WERI-Rb-1 (cell line): ENCODE measurements around the gene S100A1.
"Not testable (repeated sequence)": the region's sequence is repeated elsewhere in the genome, so short reads cannot be mapped to it uniquely, and the experiment has no call there.

ENCODE experiments used
- DNase-seq: peaks from one replicate; pipeline ENCODE4 v3.0.0-alpha.2; 2020
- H3K27ac ChIP-seq: fragments of 250-450 bp; sonication (Bioruptor Pico); 2 replicates; pipeline ENCODE4 v1.5.1; 2020; ENCODE audit warnings: mild to moderate bottlenecking, moderate library complexity
- H3K27me3 ChIP-seq: fragments of 250-450 bp; sonication (Bioruptor Pico); 2 replicates; pipeline ENCODE4 v1.5.1; 2021; ENCODE audit warnings: mild to moderate bottlenecking, low read depth, moderate library complexity; ENCODE audit not compliant: insufficient read depth, severe bottlenecking
- H3K36me3 ChIP-seq: fragments of 250-450 bp; sonication (Bioruptor Pico); 2 replicates; pipeline ENCODE4 v1.5.1; 2020; ENCODE audit warnings: mild to moderate bottlenecking, moderate library complexity
- H3K4me3 ChIP-seq: 2 replicates; pipeline ENCODE4 v1.5.1; 2011; ENCODE audit warnings: low read depth, mild to moderate bottlenecking, control low read depth, low read length
- H3K9me3 ChIP-seq: fragments of 250-450 bp; sonication (Bioruptor Pico); 2 replicates; pipeline ENCODE4 v1.5.1; 2021; ENCODE audit warnings: mild to moderate bottlenecking, moderate library complexity; ENCODE audit not compliant: severe bottlenecking
- TF ChIP-seq, protein P1 (sequence below): IDR thresholded peaks from 2 replicates; pipeline ENCODE4 v1.5.1; 2011; ENCODE audit warnings: low read depth, mild to moderate bottlenecking, control low read depth, inconsistent platforms, low read length

S100A1 gene

DNA sequence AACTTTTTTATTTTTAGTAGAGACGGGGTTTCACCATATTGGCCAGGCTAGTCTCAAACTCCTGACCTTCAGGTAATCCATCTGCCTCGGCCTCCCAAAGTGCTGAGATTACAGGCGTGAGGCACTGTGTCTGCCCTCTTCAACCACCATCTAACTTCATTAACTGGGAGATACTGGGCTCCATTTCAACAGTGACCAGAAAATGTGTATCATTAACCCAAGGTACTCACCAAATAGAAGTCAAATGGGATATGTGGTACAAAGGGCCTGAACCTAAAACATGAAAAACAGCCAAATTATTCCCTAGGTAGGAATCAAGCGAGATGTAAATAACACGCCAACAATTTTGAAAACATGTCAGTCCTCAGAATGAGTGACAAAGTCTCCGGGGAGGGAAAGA lies 41.4 kb downstream of the S100A1 start:
- peaks cover 61% of the 10 kb centered on the region for H3K36me3 ChIP-seq

DNA sequence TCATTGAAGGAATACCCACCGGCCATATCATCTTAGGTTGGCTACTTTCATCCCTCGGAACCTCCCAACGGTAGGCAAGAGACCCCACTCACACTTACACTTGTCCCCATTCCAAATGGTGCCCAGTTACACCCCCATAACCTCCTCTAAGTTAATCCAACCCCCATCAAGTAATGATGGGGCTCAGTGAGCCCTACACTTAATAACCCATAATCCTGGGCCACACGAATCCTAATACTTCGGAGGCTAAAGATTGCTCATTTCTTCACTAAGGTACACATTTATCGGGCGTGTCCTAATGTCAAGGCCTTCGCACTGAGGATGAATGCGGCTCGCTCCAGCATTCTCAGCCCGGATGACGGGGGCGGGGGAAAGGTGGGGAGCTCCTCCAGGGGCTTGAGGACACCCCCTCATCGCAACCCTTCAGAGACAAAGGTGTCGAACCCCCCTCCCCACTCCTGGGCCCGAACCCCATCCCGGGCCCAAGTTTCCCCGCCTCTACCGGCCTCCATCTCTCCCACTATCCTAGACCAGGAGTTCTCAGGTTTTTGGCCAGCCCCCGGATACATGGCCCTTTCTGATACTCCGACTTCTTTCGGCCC lies 42.1 kb downstream of the S100A1 start:
- Histone ChIP-seq H3K9me3 (no peaks in the 10 kb centered on the region), H3K27ac (peak overlapping the region; percentile 96), H3K27me3 (no peaks in the 10 kb centered on the region), H3K4me3 (peak overlapping the region; percentile 97), H3K36me3 (peaks cover 54% of the 10 kb centered on the region)
- DNase-seq = no peak
- TF ChIP-seq, protein P1, sequence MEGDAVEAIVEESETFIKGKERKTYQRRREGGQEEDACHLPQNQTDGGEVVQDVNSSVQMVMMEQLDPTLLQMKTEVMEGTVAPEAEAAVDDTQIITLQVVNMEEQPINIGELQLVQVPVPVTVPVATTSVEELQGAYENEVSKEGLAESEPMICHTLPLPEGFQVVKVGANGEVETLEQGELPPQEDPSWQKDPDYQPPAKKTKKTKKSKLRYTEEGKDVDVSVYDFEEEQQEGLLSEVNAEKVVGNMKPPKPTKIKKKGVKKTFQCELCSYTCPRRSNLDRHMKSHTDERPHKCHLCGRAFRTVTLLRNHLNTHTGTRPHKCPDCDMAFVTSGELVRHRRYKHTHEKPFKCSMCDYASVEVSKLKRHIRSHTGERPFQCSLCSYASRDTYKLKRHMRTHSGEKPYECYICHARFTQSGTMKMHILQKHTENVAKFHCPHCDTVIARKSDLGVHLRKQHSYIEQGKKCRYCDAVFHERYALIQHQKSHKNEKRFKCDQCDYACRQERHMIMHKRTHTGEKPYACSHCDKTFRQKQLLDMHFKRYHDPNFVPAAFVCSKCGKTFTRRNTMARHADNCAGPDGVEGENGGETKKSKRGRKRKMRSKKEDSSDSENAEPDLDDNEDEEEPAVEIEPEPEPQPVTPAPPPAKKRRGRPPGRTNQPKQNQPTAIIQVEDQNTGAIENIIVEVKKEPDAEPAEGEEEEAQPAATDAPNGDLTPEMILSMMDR = no peak

More for the DNA sequence above, 41.4 kb downstream of the S100A1 start:
- Histone ChIP-seq H3K27ac (peak overlapping the region; percentile 96), H3K4me3 (peak overlapping the region; percentile 97), H3K9me3 (no peaks in the 10 kb centered on the region), H3K27me3 (no peaks in the 10 kb centered on the region)
- TF ChIP-seq, protein P1 = no peak
- no peak for DNase-seq

DNA sequence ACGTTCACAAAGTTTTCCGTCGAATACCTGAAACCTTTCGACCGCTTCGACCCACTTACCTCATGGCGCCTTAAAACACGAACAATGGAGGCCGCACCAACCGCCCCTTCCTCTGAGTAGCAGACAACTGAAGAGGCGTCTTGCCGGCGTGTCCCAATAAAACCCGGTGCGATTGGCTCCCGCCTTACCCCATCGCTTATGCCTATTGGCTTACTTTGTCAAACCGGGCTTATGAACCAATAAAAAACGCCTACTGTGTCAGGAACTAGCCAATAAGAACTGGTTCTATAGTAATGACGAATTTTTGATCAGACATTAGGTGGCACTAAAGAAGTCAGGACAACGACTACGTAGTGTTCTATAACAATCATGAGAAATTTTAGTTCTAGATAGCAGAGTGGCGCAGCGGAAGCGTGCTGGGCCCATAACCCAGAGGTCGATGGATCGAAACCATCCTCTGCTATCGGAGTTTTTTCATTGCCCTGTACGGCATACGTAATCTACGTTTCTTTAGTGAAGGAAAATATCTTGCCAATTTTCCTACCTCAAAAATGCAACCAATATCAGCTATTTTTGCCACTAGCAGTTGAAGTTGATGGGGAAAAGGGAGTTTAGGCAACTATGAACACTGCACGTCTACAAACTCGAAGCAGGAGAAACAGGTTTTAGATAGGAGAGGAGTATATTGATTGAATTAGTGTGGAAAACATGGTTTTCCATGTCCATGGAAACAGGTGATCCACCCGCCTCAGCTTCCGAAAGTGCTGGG lies 42.8 kb downstream of the S100A1 start, which contains the start of gene ILF2:
Gene ILF2 (minus strand): TSS at position 135 of the 769 bp plus-strand sequence. CDS start 71 bp downstream, at position 64.
- H3K27ac ChIP-seq = peak within 1 kb of the TSS; percentile 96
- TF ChIP-seq, protein P1 = peak; percentile 46; the same call in 1 of the 2 replicates
- peak; percentile 100 for DNase-seq
- H3K4me3 ChIP-seq = peak within 1 kb of the TSS; percentile 97
- no peaks in the 10 kb centered on the region for H3K27me3 ChIP-seq
- no peaks in the 10 kb centered on the region for H3K9me3 ChIP-seq
- H3K36me3 ChIP-seq = peaks cover 47% of the 10 kb centered on the region

DNA sequence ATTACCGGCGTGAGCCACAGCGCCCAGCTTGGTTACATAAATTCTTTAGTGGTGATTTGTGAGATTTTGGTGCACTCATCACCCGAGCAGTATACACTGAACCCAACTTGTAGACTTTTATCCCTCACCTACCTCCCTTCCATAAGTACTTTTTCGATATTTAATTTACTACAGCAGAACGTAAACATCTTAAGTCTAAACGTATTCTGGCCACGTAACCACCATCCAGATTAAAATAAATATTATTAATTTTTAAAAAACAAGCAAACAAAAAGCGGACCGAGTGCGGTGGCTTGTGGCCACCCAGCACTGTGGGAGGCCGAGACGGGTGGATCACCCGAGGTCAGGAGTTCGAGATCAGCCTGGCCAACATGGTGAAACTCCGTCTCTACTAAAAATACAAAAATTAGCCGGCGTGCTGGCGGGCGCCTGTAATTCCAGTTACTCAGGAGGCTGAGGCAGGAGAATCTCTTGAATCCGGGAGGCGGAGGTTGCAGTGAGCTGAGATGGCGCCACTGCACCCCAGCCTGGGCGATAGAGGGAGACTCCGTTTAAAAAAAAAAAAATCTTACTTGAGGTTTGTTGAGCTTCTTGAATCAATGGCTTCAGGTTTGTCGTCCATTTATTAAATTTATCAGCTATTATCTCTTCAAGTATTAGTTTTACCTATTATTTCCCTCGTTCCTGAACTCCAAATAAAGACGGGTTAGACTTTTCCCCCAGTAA lies 43.6 kb downstream of the S100A1 start:
- peak overlapping the region; percentile 59 for H3K27ac ChIP-seq
- H3K36me3 ChIP-seq = peaks cover 39% of the 10 kb centered on the region
- TF ChIP-seq, protein P1 = 0 out of 2 replicates have a peak, but pooled peaks have one; percentile 7
- not testable (repeated sequence) for H3K27me3 ChIP-seq, H3K9me3 ChIP-seq
- peak; percentile 85 for DNase-seq
- H3K4me3 ChIP-seq = peak overlapping the region; percentile 88

DNA sequence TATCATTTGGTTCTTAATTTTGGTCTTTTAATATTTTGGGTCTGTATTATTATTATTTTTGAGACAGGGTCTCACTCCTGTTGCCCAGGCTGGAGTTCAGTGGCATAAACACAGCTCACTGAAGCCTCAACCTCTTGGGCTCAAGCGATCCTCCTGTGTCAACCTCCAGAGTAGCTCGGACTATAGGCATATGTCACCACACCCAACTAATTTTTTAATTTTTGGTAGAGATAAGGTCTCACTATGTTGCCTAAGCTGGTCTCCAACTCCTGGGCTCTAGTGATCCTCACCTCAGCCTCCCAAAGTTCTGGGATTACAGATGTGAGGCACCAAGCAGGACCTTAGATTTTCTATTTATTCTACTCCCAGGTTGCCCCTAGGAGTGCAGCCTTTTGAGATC lies 45.3 kb downstream of the S100A1 start:
- peaks cover 22% of the 10 kb centered on the region for H3K36me3 ChIP-seq
- H3K27ac ChIP-seq = no peak overlapping the region
- no peaks in the 10 kb centered on the region for H3K9me3 ChIP-seq
- TF ChIP-seq, protein P1 = no peak
- DNase-seq = no peak
- peaks cover 8% of the 10 kb centered on the region for H3K27me3 ChIP-seq
- H3K4me3 ChIP-seq = no peak overlapping the region
